DND-41 (cell line): ENCODE results near the gene TMEM30B.

ENCODE experiments used
- EZH2 ChIP-seq: IDR thresholded peaks from 3 replicates; pipeline ENCODE4 v1.6.1; 2012; ENCODE audit warnings: borderline replicate concordance, low read depth, mild to moderate bottlenecking, moderate library complexity, low read length, inconsistent platforms; ENCODE audit not compliant: severe bottlenecking
- TF ChIP-seq, protein P1 (sequence below): IDR thresholded peaks from 2 replicates; pipeline ENCODE4 v1.5.1; 2012; ENCODE audit warnings: borderline replicate concordance, low read length, moderate library complexity, mild to moderate bottlenecking; ENCODE audit not compliant: poor library complexity, severe bottlenecking; ENCODE audit errors: extremely low read depth

DNA sequence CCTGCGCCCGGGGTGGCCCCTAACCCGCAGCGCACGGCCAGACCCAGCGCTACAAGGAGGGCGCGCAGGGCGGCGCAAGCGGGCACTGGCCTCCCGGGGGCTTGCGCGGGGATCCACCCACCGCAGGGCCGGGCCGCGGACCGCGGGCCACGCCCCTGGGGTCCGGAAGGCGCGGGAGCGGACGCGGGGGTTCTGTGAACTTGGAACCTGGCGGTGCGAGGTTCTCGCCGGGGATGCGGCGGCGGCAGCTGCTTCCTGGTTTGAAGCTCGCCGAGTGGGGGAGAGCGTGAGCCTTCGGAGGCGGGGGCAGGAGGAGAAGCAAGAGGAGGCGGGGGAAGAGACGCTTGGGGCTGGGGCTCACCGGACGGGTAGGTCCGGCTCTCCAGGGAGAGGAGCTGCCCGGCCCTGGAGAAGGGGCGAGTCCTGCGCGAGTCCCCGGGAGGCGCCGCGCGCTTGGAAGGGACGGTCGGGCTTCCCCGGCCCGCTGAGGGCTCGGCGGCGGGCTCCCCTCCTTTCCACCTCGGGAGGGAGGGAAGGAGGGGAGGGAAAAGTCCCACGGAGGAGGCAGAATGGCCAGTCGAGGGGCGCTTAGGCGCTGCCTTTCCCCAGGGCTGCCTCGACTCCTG, 40.4 kb upstream of the TMEM30B start, which contains the start of gene PRKCH:
- TF ChIP-seq, protein P1, sequence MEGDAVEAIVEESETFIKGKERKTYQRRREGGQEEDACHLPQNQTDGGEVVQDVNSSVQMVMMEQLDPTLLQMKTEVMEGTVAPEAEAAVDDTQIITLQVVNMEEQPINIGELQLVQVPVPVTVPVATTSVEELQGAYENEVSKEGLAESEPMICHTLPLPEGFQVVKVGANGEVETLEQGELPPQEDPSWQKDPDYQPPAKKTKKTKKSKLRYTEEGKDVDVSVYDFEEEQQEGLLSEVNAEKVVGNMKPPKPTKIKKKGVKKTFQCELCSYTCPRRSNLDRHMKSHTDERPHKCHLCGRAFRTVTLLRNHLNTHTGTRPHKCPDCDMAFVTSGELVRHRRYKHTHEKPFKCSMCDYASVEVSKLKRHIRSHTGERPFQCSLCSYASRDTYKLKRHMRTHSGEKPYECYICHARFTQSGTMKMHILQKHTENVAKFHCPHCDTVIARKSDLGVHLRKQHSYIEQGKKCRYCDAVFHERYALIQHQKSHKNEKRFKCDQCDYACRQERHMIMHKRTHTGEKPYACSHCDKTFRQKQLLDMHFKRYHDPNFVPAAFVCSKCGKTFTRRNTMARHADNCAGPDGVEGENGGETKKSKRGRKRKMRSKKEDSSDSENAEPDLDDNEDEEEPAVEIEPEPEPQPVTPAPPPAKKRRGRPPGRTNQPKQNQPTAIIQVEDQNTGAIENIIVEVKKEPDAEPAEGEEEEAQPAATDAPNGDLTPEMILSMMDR, result peak; percentile 64
- no peak for TF ChIP-seq EZH2
